GM18868 (cell line): ENCODE data around the gene EDDM3A.
"Not testable (repeated sequence)": the region's sequence is repeated elsewhere in the genome, so short reads cannot be mapped to it uniquely, and the experiment has no call there.

Experiments
- ATAC-seq: cut with Tn5 transposase; IDR thresholded peaks from one replicate; pipeline ENCODE4 v1.9.1; 2021; ENCODE audit warnings: mild to moderate bottlenecking, moderate library complexity; ENCODE audit not compliant: unreplicated experiment

Gene EDDM3A

DNA sequence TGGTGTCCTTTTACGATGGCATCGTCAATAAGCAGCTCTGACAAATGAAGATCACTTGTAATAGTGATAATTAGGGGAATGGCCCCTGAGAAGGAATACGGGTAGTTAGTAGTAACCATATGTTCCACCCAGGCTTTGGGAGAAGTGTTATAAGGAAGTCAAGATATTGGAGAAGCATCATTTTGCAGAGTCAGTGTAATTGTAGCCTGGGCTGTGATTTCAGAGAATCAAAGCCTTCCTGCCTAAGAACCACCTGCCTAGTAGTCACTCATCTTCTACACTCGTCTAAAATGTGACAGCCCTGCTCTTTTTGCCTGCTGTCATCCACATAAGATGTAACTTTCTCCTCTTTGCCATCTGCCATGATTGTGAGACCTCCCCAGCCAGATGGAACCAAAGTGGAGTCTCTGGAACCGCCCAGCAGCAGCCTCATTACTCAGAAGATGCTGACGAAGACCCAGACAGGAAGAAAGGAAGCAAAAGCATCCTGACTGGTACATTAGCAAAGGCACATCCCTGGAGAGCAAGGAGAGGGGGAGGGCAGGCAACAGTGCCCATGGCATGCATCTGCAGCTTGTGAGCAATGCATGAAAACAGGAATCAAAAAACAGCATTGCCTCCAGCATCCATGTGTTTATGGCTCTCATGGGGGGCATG, 12.6 kb upstream of the EDDM3A start:
- ATAC-seq = no peak

DNA sequence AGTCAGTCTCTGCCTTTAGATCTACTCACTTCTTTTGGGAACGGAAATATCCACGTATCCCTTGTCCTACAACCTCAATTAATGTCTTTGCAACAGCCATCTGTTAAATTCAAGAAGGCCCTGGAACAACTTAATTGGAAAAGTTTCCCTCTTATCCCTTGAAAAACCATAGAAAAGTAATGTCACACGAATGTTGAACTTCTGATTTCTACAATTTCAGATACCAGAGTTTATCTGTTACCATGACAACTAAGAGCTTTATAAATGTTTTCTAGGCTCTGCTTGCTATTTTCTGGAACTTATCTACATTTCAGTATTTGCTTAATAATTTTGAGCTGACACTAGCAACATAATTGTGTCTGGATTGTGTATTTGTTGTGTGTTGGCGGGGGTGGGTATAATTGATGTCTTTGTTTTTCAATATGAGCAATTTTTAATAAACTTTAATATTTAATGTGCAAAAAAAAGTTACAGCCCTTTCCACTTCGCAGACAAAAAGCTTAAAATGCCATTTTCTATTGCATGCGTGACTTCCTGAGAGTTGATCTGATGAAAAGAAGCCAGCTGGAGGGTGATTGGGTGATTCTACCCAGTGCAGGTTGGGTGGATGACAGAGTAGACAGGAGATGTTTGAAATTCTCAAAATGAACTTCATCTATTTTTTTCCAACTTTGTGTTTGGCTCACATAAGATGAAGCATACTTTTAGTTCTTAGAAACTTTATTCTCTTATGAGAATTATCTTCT, 11.8 kb upstream of the EDDM3A start:
- no peak for ATAC-seq

DNA sequence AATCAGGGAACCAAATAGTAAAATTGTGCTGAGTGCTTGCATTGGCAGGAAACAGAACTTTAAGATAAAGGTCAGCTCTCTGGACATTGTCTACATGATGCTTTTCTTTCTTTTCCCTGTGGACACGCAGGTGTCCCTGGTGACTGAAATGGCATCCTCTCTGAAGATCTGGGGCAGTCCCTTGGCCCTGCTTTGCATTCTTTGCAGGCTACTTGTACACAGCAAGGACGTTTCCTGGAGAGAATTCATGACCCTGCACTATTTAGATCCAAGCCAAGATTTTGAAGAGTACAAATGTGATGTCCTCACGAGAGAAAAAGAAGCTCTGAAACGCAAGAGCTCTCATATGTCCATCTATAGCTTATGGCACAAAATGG, 11.3 kb upstream of the EDDM3A start:
- ATAC-seq = no peak

DNA sequence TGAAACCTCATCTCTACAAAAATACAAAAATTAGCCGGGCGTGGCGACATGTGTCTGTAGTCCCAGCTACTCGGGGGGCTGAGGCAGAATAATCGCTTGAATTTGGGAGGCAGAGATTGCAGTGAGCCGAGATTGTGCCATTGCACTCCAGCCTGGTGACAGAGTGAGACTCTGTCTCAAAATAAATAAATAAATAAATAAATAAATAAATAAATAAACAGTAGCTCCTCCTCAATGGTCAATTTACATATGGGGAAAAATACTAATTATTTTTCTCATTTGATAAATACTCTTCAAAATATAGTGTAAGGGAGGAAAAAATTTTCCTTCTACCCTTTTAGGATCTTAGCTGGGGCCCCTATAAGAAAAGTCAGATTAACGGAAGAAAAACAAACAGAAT, 7.4 kb upstream of the EDDM3A start:
- not testable (repeated sequence) for ATAC-seq

DNA sequence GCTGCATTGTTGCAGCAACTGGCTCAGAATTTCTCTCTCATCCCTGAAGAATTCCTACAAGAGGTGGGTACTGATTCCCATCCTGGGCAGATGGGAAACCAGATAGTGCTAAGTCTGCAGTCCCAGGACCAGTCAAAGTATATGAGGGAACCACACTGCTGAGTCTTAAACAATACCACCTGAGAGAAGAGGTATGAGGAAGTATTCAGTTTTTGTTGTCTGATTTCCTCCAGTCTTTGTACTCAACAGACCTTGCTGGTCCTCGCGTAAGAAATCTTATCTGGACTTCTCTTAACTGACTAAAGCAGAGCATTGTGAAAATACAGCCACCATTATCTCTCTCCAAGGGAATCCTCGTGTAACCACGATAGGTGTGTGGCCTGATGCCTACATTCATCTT, 3.6 kb upstream of the EDDM3A start:
- ATAC-seq = no peak

DNA sequence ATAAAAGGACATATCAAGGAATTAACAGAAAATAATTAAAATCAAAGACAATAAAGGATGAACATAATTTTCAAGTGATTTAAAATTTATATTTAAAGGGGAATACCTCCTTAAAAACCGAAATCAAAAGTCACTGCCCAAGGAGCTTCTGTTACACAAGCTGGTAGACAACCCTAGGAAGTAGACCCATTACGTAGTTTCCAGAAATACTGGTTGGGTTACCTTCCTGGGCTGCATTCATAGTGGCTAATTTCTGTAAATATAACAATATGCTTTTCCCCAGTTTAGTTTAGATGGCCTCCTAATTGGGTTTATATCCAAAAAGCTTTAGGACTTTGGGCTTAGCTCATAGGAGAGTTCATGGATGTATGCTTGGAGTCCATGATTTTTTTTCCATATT, 2.1 kb upstream of the EDDM3A start:
- ATAC-seq = no peak

DNA sequence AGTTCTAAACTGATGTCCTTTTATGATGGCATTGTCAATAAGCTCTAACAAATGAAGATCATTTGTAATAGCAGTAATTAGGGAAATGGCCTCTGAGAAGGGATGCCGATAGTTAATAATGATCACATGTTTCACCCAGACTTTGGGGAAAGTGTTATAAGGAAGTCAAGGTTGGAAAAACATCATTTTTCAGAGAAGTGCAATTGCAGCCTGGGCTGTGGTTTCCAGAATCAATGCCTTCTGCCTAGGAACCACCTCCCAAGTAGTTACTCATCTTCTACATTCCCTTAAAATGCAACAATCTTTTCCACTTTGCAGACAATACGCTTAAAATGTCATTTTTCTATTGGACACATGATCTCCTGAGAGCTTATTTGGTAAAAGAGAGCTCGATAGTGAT, 879 bp downstream of the EDDM3A start:
- no peak for ATAC-seq

DNA sequence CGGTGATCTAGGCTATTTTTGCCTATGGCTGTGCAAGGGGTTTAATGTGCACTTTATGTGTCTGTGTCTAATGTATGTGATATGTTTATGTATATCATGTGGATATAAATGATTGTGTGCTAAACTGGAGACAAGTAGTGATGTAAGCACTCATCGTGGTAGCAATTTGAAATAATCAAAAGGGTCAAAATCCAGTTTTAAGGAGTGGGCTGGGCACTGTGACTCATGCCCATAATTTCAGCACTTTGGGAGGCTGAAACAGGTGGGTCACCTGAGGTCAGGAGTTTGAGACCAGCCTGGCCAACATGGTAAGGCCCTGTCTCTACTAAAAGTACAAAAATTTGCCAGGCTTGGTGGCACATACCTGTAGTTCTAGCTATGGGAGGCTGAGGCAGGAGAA, 2.8 kb downstream of the EDDM3A start:
- no peak for ATAC-seq

DNA sequence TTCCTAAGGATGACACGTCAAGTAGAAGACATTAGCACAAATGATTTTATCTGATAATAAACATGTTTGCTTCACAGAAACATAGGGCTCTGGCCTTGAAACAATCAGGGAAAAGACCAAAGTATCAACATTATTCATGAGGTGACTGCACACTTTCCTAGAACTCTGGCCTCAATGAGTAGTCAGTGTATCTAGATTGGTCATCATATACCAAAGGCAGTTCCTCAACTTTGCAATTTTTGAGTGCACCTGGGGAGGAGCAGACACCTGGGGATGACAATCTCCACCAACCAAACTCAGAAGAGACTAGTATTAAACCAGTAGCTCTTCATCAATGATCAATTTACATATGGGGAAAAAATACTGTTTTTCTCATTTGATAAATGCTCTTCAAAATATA, 4.5 kb downstream of the EDDM3A start:
- no peak for ATAC-seq

DNA sequence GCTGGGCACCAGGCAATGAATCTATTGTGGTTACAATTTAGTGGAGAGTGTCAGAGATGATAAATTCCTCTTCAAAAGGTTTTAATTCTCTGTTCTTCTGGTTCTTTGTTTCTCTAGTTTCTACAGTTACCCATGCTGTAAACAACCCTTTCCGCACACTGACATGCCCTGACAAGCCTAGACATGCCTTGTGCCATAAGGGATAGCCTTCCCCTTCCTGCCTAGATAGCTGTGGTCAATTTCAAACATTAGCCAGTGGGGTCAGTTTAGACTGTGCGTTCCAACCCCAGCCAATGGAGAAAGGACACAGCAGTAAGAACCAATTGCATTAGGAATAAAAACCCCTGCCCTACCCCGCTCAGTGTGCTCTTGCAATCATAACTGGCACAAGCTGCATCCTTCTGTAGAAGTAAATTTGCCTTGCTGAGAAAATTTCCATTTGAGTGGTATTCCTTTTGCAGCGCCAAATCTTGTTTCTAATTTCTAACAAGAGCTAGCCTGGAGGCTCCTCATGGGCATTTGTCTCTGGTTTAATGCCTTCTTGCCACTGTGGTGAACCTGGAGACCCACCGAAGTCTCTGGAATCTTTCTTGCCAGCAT, 6.4 kb downstream of the EDDM3A start:
- ATAC-seq = no peak

DNA sequence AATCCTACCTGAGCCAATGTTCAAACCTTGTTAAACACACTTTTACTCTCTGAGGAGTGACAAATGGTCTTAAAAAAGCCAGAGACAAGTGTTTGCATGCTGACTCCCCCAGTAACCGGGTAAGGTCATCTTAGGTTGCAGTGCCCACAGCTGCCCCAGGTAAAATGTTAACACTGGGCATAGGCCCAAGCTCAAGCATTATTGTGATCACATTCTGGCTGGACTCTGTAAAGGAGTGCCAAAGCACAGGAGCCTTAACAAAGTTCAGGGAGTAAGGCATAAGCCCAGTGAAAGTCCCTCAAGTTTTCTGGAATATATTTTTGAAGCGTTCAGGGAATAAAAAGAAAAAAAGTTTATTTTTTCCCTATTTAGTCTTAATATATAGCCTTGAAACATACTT, 8.6 kb downstream of the EDDM3A start:
- no peak for ATAC-seq

DNA sequence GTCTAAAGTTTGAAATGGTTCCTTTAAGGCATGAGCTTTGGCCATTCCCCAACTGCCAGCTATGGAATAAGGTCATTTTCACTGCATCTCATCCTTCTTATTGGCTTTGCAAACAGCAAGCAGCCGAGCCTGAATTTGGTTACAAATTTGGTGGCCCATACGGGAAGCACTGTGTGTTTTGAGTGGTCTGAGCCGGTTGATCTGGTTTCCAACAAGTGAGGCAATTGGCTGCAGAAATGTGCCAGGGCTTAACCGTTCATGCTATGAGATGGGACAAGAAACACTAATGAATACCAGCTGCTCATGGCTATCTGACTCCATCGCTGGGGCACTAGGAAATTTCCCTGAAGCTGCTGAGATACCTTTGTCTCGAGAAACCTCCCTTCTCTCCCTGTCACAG, 9.3 kb downstream of the EDDM3A start:
- ATAC-seq = no peak

DNA sequence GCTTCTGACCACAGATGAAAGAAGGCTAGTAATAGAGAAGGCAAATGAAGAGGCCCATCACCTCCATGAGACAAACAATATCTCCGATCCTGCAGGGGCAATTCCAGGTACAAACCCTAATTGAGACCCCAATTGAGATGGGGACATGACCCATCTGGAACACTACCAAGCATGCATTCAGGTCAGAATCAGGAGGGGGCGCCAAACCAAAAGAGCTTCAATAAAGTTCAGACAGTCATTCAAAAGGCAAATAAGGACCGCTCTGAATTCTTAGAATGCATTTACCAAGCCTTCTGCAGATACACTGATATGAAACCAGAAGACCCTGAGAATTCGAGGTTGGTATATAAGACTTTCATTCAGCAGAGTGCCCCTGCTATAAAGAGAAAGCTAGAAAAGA, 12.3 kb downstream of the EDDM3A start:
- ATAC-seq = peak; percentile 39

DNA sequence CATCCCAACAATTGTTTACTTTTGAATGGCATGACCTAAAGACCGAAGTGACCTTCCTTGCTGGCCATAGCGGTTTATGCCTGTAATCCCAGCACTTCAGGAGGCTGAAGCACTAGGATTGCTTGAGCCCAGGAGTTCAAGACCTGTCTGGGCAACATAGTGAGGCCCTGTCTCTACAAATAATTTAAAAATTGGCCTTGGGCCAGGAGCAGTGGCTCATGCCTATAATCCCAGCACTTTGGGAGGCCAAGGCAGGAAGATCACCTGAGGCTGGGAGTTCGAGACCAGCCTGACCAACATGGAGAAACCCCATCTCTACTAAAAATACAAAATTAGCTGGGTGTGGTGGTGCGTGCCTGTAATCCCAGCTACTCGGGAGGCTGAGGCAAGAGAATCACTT, 13.8 kb downstream of the EDDM3A start:
- ATAC-seq = not testable (repeated sequence)

DNA sequence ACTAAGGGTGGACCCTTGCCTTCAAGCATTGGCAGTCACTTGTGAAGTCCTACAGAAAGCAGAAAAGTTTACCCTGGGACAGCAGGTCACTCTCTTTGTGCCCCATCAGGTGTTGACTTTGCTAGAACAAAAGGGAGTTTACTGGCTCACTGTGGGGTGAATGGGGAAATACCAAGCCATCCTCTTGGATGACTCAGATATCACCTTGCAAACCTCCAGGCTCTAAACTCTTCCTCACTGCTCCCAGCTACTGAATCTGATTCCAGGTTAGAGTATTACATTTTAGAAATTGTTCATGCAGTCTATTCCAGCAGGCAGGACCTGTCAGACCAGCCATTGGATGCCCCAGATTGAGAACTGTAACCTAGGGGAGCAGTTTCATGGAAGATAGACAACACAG, 15.3 kb downstream of the EDDM3A start:
- peak; percentile 80 for ATAC-seq

DNA sequence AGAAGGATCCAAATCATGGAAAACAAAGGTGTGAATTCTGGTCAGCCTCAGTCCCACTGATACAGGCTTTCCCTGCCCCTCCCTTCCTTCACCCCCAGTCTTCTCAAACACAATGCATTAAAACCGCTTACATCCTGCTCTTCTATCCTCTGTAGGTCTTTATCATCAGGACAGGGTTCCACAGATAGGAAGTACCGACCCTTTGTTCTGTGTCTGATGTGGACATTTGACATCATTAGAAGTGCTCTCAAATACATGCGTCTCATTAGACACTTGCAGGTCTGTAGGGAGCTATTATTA, 22.9 kb downstream of the EDDM3A start:
- ATAC-seq = no peak

DNA sequence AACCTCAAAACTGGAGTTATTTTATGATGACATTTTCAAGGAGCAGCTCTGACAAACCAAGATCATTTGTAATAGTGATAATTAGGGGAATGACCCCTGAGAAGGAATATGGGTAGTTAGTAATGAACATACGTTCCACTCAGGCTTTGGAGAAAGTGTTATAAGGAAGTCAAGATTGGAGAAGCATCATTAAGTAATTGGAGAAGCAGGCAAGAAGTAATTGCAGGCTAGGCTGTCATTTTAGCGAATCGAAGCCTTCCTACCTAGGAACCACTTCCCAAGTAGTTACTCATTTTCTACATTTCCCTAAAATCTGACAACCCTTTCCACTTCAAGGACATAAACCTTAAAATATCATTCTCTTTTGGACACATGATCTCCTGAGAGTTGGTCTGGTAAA, 23.7 kb downstream of the EDDM3A start:
- no peak for ATAC-seq

DNA sequence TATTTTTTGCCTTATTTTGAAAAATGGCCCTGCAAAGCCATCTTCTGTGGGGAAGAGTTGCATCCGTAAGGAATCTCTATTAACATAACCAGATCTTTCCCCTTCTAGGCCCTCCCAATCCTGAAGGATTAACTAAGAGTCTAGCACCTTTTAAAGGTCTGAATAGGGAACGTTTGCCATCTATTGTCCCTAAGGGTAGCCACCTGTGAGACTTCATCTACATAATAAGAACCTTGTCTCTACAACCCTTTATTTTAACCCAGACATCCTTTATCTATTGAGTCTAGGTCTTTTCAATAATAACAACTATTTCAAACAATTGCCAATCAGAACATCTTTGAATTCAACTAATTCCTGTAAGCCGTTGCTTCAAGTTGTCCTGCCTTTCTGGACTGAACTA, 27.0 kb downstream of the EDDM3A start:
- no peak for ATAC-seq

DNA sequence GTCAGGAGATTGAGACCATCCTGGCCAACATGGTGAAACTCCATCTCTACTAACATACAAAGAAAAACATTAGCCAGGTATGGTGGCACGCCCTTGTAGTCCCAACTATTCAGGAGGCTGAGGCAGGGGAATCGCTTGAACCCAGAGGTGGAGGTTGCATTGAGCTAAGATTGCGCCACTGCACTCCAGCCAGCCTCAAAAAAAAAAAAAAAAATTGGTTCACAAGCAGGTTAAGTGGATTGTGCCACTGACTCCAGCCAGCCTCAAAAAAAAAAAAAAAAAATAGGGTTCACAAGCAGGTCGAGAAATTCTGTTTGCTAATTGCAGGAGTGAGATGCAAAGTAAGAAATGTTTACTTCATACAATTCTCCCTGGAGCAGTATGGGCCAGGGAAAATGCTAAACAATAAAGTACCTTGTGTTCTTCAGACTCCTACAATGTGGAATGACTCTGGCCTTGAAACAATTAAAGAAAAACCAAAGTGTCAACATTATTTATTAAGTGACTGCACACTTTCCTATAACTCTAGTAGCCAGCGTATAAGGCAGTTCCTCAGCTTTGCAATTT, 28.7 kb downstream of the EDDM3A start:
- ATAC-seq = no peak

DNA sequence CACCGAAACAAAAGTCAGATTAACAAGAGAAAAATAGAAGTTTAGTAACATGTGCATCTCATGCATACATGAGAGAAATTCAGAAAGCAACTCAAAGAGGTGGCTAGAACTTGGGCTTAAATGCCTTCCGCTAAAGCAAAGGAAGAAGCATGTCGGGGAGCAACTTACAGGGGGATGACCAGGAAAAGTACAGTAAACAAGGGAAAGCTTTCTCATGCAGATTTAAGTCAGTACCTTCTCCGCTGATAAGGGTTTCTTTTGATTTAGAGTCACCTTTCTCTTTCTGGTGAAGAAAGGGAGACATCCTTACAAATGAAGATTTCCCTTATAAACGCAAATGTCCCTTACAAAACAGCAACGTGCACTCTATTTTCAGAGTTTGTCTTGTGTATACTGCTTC, 29.4 kb downstream of the EDDM3A start:
- ATAC-seq = no peak

DNA sequence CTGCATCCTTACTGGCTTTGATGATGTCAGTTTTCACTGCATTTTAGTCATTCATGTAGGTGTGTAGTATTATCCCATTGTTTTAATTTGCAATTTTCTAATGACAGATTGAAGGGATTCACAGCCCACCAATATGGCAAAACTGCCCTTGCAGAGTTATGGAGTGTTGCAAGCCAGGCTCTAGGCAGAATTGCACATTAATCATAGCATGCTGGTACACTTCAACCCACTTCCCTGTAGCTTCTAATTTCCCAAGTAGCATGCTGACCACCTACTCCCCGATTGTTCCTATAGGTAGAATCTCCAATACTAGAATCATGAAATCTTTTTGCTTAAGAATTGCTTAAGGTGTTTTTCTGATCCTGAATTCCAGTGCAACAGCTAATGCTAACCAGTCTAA, 30.2 kb downstream of the EDDM3A start:
- ATAC-seq = no peak

DNA sequence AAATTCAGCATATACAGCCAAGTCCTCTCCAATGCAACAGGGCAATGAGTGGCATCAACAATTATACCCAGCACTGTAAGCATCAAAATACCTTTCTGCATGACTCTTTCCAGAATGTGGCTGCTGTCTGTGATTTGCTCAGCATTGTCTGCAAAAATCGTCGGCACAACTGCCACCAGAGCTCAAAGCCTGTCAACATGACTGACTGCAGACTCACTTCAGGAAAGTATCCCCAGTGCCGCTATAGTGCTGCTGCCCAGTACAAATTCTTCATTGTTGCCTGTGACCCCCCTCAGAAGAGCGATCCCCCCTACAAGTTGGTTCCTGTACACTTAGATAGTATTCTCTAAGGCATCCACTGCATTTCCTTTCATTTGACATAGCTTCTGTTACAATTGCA, 36.1 kb downstream of the EDDM3A start:
- peak; percentile 24 for ATAC-seq
